ENCODE results near the gene ATN1.

DNA sequence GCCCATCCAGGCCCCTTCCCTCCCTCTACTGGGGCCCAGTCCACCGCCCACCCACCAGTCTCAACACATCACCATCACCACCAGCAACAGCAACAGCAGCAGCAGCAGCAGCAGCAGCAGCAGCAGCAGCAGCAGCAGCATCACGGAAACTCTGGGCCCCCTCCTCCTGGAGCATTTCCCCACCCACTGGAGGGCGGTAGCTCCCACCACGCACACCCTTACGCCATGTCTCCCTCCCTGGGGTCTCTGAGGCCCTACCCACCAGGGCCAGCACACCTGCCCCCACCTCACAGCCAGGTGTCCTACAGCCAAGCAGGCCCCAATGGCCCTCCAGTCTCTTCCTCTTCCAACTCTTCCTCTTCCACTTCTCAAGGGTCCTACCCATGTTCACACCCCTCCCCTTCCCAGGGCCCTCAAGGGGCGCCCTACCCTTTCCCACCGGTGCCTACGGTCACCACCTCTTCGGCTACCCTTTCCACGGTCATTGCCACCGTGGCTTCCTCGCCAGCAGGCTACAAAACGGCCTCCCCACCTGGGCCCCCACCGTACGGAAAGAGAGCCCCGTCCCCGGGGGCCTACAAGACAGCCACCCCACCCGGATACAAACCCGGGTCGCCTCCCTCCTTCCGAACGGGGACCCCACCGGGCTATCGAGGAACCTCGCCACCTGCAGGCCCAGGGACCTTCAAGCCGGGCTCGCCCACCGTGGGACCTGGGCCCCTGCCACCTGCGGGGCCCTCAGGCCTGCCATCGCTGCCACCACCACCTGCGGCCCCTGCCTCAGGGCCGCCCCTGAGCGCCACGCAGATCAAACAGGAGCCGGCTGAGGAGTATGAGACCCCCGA, 9.1 kb downstream of the ATN1 start:
- TF ChIP-seq, protein P1, sequence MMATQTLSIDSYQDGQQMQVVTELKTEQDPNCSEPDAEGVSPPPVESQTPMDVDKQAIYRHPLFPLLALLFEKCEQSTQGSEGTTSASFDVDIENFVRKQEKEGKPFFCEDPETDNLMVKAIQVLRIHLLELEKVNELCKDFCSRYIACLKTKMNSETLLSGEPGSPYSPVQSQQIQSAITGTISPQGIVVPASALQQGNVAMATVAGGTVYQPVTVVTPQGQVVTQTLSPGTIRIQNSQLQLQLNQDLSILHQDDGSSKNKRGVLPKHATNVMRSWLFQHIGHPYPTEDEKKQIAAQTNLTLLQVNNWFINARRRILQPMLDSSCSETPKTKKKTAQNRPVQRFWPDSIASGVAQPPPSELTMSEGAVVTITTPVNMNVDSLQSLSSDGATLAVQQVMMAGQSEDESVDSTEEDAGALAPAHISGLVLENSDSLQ (IDR thresholded peaks at IDR 0.05): no peak
- TF ChIP-seq ARNT (IDR thresholded peaks at IDR 0.05) (no peak), FOXM1 (IDR thresholded peaks at IDR 0.05; ENCODE audit: borderline replicate concordance) (no peak), SP1 (IDR thresholded peaks at IDR 0.05) (no peak), FOXA1 (IDR thresholded peaks at IDR 0.05) (no peak), TARDBP (IDR thresholded peaks at IDR 0.05) (no peak), ELF4 (IDR thresholded peaks at IDR 0.05) (no peak), NFRKB (IDR thresholded peaks at IDR 0.05) (no peak), FOXK2 (IDR thresholded peaks at IDR 0.05) (no peak), BHLHE40 (IDR thresholded peaks at IDR 0.05; ENCODE audit: borderline replicate concordance) (no peak), ZNF384 (IDR thresholded peaks at IDR 0.05) (no peak), CTBP1 (IDR thresholded peaks at IDR 0.05; ENCODE audit: borderline replicate concordance) (no peak), LEF1 (IDR thresholded peaks at IDR 0.05; ENCODE audit: borderline replicate concordance) (no peak), SUZ12 (IDR thresholded peaks at IDR 0.05) (no peak)
